Gastroesophageal sphincter (tissue), 3 donors: Measurements from ENCODE around the gene HOGA1.

Experiments
- CTCF ChIP-seq, 4 experiments: fragments of 200-600 bp in 2 of 4; fragments of 450-650 bp in 2 of 4; sonication (generic) in 1 of 4; IDR thresholded peaks; one replicate each; pipeline ENCODE4 v1.5.1; 2017 to 2019; ENCODE audit warnings: antibody characterized with exemption in 4 of 4, mild to moderate bottlenecking in 2 of 4, moderate library complexity in 2 of 4
- EP300 ChIP-seq: sonication (generic); formaldehyde crosslinking; IDR thresholded peaks from one replicate; pipeline ENCODE4 v1.6.1; 2017; ENCODE audit warnings: antibody characterized with exemption, mild to moderate bottlenecking
- POLR2A ChIP-seq, 2 donors: fragments of 450-650 bp; IDR thresholded peaks; one replicate each; pipeline ENCODE4 v1.6.1; 2017; ENCODE audit warnings: antibody characterized with exemption in 2 of 2, mild to moderate bottlenecking in 2 of 2, moderate library complexity in 1 of 2
- POLR2AphosphoS5 ChIP-seq: sonication (generic); formaldehyde crosslinking; IDR thresholded peaks from one replicate; pipeline ENCODE4 v1.6.1; 2017; ENCODE audit warnings: antibody characterized with exemption

DNA sequence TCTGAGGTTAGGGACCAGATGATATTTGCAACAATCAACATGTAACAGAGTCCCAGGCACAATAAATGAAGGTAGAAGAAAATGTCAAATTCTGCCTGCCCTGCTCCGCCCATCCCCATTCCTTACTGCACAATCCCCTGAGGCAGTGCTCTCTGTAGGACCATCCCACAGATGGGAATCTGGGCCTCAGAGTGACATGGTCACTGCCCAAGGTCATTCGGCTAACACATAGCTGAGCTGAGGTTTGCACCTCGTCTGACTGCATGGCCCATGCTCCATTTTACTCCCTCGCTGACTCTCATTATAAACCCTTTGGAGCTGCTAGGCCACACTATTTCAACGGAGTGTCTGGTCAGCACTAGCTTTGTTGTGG is 1.2 kb downstream of the HOGA1 start:
- TF ChIP-seq POLR2AphosphoS5, result no peak
- TF ChIP-seq POLR2A (IDR thresholded peaks at IDR 0.05), result no peak
- TF ChIP-seq CTCF (IDR thresholded peaks at IDR 0.05), result no peak
- no peak for TF ChIP-seq EP300
